Astrocyte (in vitro differentiated cells and primary cell): ENCODE data around the gene ACOX3. TPM values are rescaled to one million over a fixed set of nuclear protein-coding genes. Genes with fewer than 3 reads are reported as not detected.

ENCODE experiments used
- DNase-seq: peaks from one replicate; pipeline ENCODE4 v3.0.0-alpha.2; 2010; ENCODE audit warnings: low read depth
- FAIRE-seq: peaks from 2 replicates; lab custom pipeline; 2011; peaks lifted over from hg19 to GRCh38; lab: Jason Lieb, UNC
- H2AFZ ChIP-seq: 2 replicates; pipeline ENCODE4 v1.6.0; 2012; ENCODE audit warnings: low read depth, low read length, inconsistent platforms
- H3K27ac ChIP-seq: 2 replicates; pipeline ENCODE4 v1.5.1; 2011; ENCODE audit warnings: low read depth, low read length, inconsistent platforms
- H3K27me3 ChIP-seq: 2 replicates; pipeline ENCODE4 v1.6.0; 2011; ENCODE audit warnings: low read length, inconsistent platforms; ENCODE audit not compliant: insufficient read depth
- H3K36me3 ChIP-seq: 2 replicates; pipeline ENCODE4 v1.5.1; 2011; ENCODE audit warnings: low read length, inconsistent platforms; ENCODE audit not compliant: insufficient read depth
- H3K4me1 ChIP-seq: 2 replicates; pipeline ENCODE4 v1.5.1; 2011; ENCODE audit warnings: low read length, inconsistent platforms; ENCODE audit not compliant: insufficient read depth
- H3K4me2 ChIP-seq: 2 replicates; pipeline ENCODE4 v1.6.0; 2012; ENCODE audit warnings: low read length, inconsistent platforms
- H3K4me3 ChIP-seq: 2 replicates; pipeline ENCODE4 v1.5.1; 2011; ENCODE audit warnings: low read depth, mild to moderate bottlenecking, low read length, inconsistent platforms; ENCODE audit not compliant: insufficient read depth
- H3K79me2 ChIP-seq: 2 replicates; pipeline ENCODE4 v1.6.0; 2012; ENCODE audit warnings: mild to moderate bottlenecking, low read length, inconsistent platforms; ENCODE audit not compliant: insufficient read depth
- H3K9ac ChIP-seq: 2 replicates; pipeline ENCODE4 v1.6.0; 2012; ENCODE audit warnings: mild to moderate bottlenecking, low read length, inconsistent platforms
- H3K9me3 ChIP-seq: 2 replicates; pipeline ENCODE4 v1.5.1; 2012; ENCODE audit warnings: low read depth, mild to moderate bottlenecking, low read length, inconsistent platforms; ENCODE audit not compliant: insufficient read depth
- H4K20me1 ChIP-seq: 2 replicates; pipeline ENCODE4 v1.6.0; 2012; ENCODE audit warnings: low read length, inconsistent platforms; ENCODE audit not compliant: insufficient read depth
- H3K27ac Mint-ChIP-seq: one replicate; pipeline ENCODE4 v1.8.0; 2021; ENCODE audit warnings: mild to moderate bottlenecking, mixed read lengths; ENCODE audit not compliant: unreplicated experiment
- H3K27me3 Mint-ChIP-seq: one replicate; pipeline ENCODE4 v1.8.0; 2021; ENCODE audit warnings: low read depth, mixed read lengths; ENCODE audit not compliant: unreplicated experiment
- H3K36me3 Mint-ChIP-seq: one replicate; pipeline ENCODE4 v1.8.0; 2021; ENCODE audit warnings: low read depth, mixed read lengths; ENCODE audit not compliant: unreplicated experiment
- H3K4me1 Mint-ChIP-seq: one replicate; pipeline ENCODE4 v1.8.0; 2021; ENCODE audit warnings: low read depth, mixed read lengths; ENCODE audit not compliant: unreplicated experiment
- H3K4me3 Mint-ChIP-seq: one replicate; pipeline ENCODE4 v1.8.0; 2021; ENCODE audit warnings: mild to moderate bottlenecking, moderate library complexity, mixed read lengths; ENCODE audit not compliant: unreplicated experiment
- H3K9me3 Mint-ChIP-seq: one replicate; pipeline ENCODE4 v1.8.0; 2021; ENCODE audit warnings: mild to moderate bottlenecking, mixed read lengths; ENCODE audit not compliant: unreplicated experiment
- EZH2 ChIP-seq: IDR thresholded peaks from 2 replicates; pipeline ENCODE4 v1.6.1; 2012; ENCODE audit warnings: mild to moderate bottlenecking, low read length, inconsistent platforms; ENCODE audit not compliant: insufficient read depth
- total RNA-seq: library from RNA; stranded (reverse); gene quantifications from 2 replicates; pipeline ENCODE4 v1.2.1, GENCODE V29; 2021
- TF ChIP-seq, protein P1 (sequence below): IDR thresholded peaks from 2 replicates; pipeline ENCODE4 v1.5.1; 2011; ENCODE audit warnings: low read depth, mild to moderate bottlenecking, inconsistent platforms, low read length, moderate library complexity; ENCODE audit not compliant: insufficient read depth

ACOX3 gene
- total RNA-seq, 1 donor from 2014 or later: 45.6 TPM

DNA sequence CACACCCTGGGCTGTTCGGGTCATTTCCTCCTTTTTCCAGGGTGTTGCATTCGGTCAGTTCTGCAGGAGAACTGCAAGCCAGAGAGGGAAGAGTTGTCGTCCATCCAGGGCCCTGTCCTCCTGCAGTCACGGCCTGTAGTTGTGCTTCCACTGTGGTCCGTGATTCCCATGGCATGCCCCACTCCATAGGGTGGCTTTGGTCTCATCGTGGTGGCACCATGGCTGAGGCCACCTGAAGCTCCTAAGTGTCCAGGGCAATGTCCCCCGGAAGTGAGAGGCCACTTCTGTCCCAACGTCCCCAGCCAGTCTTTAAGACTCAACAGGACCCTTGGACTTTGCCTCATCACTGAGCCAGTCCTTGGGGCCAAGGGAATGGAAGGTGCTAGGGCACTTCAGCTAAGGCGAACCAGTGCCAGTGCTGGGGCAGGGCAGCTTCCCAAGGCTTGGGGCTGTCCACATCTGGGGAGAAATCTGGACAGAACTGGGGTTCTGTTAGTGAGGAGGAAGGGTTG, 87.3 kb downstream of the ACOX3 start:
- DNase-seq: no peak
- peak overlapping the region; percentile 23 for H3K4me2 ChIP-seq

DNA sequence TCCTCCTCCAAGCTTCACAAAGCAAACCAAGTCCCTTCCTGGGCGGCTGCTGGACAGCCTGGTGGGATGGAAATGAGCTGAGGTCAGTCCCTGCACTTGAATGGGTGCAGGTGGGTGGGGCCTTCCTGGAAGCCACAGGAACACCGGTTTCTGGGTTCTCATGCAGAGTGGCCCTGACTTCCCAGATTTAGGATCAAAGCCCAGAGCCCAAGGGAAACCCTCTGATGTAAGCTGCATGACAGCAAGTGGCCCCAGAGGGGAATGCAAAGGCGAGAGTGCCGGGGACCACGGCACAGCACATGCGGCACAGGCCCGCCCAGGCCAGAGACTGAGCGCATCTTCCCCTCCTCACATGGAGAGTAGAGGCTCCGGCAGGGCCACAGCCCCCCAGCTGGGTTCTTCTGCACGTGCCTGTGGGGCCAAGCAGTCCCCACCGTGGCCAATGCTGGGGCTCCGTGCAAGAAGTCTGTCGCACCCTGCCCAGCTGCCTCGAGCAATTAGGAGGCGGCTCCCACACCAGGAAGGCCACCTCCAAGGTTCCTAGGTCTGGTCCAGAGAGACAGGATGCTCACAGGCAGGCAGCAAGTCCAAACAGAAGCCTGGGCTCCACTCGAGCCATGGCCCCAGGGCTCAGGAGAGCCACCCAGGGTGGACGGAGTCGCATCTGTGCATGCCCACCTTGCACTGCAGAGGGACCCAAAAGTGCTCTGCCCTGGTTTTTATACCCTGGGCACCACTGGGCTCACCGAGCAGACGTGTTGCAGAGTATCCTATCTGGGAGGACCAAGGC, 88.0 kb downstream of the ACOX3 start:
- Histone ChIP-seq H3K9ac (no peak overlapping the region), H3K4me1 (peaks cover 28% of the 10 kb centered on the region), H3K4me2 (peak overlapping the region; percentile 29), H3K4me3 (no peak overlapping the region), H3K36me3 (no peaks in the 10 kb centered on the region), H3K27me3 (peaks cover 13% of the 10 kb centered on the region), H3K79me2 (no peaks in the 10 kb centered on the region), H3K9me3 (no peaks in the 10 kb centered on the region), H4K20me1 (no peaks in the 10 kb centered on the region), H2AFZ (no peak overlapping the region), H3K27ac (no peak overlapping the region)
- no peak for TF ChIP-seq EZH2
- TF ChIP-seq, protein P1, sequence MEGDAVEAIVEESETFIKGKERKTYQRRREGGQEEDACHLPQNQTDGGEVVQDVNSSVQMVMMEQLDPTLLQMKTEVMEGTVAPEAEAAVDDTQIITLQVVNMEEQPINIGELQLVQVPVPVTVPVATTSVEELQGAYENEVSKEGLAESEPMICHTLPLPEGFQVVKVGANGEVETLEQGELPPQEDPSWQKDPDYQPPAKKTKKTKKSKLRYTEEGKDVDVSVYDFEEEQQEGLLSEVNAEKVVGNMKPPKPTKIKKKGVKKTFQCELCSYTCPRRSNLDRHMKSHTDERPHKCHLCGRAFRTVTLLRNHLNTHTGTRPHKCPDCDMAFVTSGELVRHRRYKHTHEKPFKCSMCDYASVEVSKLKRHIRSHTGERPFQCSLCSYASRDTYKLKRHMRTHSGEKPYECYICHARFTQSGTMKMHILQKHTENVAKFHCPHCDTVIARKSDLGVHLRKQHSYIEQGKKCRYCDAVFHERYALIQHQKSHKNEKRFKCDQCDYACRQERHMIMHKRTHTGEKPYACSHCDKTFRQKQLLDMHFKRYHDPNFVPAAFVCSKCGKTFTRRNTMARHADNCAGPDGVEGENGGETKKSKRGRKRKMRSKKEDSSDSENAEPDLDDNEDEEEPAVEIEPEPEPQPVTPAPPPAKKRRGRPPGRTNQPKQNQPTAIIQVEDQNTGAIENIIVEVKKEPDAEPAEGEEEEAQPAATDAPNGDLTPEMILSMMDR: no peak
- no peak for FAIRE-seq
- Mint-ChIP-seq H3K4me3 (no peak overlapping the region), H3K27me3 (peaks cover 3% of the 10 kb centered on the region), H3K36me3 (peaks cover 4% of the 10 kb centered on the region), H3K27ac (no peak overlapping the region), H3K9me3 (no peaks in the 10 kb centered on the region), H3K4me1 (peaks cover 10% of the 10 kb centered on the region)
- DNase-seq: no peak

More for the DNA sequence above, 87.3 kb downstream of the ACOX3 start:
- H3K4me3 ChIP-seq: no peak overlapping the region
- H3K27me3 ChIP-seq: peaks cover 11% of the 10 kb centered on the region
- FAIRE-seq: no peak
- peak overlapping the region; percentile 4 for H3K9ac ChIP-seq
- no peaks in the 10 kb centered on the region for H3K36me3 Mint-ChIP-seq
- H4K20me1 ChIP-seq: no peaks in the 10 kb centered on the region
- H3K27ac Mint-ChIP-seq: peak overlapping the region; percentile 85
- H3K36me3 ChIP-seq: no peaks in the 10 kb centered on the region
- TF ChIP-seq EZH2: no peak
- TF ChIP-seq, protein P1: no peak
- H3K9me3 ChIP-seq: no peaks in the 10 kb centered on the region
- no peaks in the 10 kb centered on the region for H3K9me3 Mint-ChIP-seq
- H3K4me1 ChIP-seq: peaks cover 28% of the 10 kb centered on the region
- no peak overlapping the region for H3K4me3 Mint-ChIP-seq
- no peak overlapping the region for H2AFZ ChIP-seq
- H3K27ac ChIP-seq: peak overlapping the region; percentile 32
- no peaks in the 10 kb centered on the region for H3K79me2 ChIP-seq
- no peaks in the 10 kb centered on the region for H3K27me3 Mint-ChIP-seq
- peaks cover 16% of the 10 kb centered on the region for H3K4me1 Mint-ChIP-seq

DNA sequence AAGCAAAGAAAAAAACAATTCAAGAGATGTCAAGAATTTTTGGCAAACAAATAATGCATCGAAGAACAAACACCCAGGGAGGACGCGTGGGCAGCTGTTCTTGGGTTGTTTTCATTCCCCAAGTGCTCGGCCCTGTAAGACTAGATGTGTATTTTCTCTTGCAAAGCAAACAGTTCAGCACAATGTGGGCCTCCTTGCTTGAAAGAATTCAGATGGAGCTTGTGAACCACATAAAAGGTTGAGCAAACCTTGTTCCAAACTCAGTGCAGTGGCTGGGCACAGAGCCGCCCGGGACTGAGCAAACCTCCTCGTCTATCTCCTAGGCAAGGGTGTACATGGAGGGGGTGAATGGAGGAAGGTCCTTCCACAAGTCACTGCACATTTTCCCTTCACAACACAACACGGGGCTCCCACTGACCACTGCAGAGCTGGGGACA, 88.6 kb downstream of the ACOX3 start:
- FAIRE-seq (no peak), DNase-seq (peak; percentile 29)
- Histone ChIP-seq H3K27me3 (peaks cover 16% of the 10 kb centered on the region), H3K4me1 (peaks cover 28% of the 10 kb centered on the region), H3K4me3 (no peak overlapping the region), H3K9me3 (no peaks in the 10 kb centered on the region), H3K79me2 (no peaks in the 10 kb centered on the region), H4K20me1 (no peaks in the 10 kb centered on the region), H3K9ac (no peak overlapping the region), H3K27ac (no peak overlapping the region), H3K36me3 (no peaks in the 10 kb centered on the region), H3K4me2 (peak overlapping the region; percentile 29), H2AFZ (no peak overlapping the region)
- peaks cover 9% of the 10 kb centered on the region for H3K4me1 Mint-ChIP-seq
- TF ChIP-seq EZH2: no peak
- TF ChIP-seq, protein P1: no peak
- H3K27me3 Mint-ChIP-seq: peaks cover 3% of the 10 kb centered on the region
- H3K27ac Mint-ChIP-seq: peak overlapping the region; percentile 4
- no peak overlapping the region for H3K4me3 Mint-ChIP-seq
- H3K36me3 Mint-ChIP-seq: peaks cover 4% of the 10 kb centered on the region
- no peaks in the 10 kb centered on the region for H3K9me3 Mint-ChIP-seq
